GM19351 (cell line): Measurements from ENCODE around the gene DLGAP5.

Experiments
- ATAC-seq: cut with Tn5 transposase; IDR thresholded peaks from one replicate; pipeline ENCODE4 v1.9.1; 2021; ENCODE audit warnings: mild to moderate bottlenecking, moderate library complexity; ENCODE audit not compliant: unreplicated experiment

Gene DLGAP5

DNA sequence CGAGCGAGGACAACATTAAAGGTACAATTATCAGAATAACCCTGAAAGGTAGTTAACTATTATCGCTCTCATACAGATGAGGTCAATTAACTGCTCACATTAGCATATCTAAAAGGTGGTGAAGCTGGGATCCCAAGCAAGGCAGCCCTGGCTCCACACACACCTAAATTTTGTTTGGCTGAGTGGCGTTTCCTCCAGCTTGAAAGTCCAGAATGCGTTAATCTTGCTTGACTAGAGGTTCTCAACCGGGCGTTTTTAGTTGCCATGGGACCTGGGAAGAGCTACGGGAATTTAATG is 531 bp downstream of the DLGAP5 start:
- no peak for ATAC-seq

DNA sequence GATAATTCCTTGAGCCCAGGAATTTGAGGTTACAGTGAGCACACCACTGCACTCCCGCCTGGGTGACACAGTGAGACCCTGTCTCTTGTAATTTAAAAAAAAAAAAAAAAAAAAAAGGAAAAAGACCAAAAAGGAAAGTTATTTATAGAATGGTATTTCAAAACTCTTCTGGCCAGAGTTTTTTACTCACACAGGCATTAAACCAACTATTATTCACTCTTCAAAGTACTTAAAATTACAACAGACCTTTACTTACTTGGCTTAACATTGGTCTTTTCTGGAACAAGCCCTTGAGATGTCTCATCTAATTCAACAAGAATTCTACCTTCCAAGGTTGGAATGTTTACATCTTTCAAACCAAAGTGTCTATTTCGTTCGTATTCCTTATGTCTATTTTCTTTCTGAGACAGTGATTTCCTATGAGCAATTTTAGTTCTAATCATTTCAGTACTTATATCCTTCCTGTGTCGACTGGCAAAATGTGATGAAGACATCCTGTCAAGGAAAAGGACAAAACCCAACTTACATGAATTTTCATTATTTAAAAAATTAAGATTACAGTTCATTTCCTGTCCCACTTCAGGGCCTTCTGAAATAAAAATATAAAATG is 2.6 kb downstream of the DLGAP5 start:
- no peak for ATAC-seq

DNA sequence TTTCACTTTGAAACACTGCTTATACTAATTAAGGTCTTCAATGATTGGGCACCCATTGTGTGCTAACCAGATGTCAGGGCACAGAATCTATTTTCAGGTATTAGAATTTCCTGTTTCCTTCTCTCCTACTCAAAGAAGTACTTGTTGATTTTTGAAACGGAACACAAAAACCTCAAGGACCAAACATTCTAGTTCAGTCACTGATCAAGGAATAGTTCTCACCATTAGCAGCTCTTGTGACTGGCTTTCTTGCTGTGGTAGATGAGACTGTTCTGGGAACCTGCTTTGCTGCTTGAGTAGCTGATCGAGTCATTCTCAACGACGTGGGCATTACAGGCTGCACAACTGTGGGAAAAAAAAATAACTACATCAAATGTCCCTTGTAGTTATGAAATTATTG is 11.0 kb downstream of the DLGAP5 start:
- ATAC-seq = peak; percentile 85

DNA sequence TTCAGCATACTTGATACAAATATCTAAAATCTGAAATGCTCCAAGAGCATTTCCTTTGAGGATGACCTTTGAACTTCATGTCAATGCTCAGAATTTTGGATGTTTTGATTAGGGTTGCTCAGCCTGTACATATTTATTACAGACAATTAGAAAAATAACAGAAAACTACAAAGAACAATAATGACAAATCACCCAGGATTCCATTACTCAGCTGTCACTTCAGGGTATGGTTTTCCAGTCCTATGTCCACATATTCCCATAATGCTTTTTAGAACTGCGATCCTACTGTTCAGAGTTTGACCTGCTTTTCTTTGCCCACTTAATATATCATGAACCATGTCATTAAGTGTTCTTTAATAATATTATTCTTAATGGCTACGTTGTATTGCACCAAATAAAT is 11.4 kb downstream of the DLGAP5 start:
- ATAC-seq = no peak

DNA sequence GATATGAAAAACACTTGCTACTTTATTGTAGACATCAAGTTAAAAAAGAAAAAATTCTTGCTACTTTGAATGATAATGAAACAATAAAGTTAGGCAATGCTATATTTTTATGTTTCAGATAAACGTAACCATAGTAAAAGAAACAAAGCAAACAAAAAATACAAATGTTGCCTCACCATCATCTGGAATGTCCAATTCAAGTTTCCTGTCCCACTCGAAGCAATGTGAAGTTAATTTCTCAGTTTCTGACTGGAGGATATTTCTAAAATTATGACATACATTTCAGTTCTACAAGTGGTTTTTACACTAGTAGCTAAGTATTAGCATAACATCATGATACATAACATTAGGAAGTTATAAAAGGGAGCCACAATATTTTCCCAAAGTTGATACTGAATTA is 20.9 kb downstream of the DLGAP5 start:
- no peak for ATAC-seq

DNA sequence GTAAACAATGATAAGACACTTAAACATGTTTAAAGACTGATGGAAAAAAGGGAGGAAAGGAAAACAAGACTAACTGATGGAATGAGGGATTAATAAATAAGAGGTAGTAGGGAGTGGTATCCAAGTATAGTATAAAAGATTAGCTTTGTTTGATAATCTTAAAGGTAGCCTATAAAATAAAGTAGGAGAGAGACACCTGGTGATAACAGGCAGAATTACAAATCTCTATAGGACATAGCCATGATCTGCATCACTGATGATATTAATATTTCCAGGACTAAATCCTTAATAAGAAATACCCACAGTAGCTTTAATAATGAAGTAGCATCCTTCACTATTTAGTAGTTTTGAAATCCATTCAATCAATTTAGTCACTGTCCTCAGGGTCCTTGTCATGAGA is 30.4 kb downstream of the DLGAP5 start:
- ATAC-seq = no peak

DNA sequence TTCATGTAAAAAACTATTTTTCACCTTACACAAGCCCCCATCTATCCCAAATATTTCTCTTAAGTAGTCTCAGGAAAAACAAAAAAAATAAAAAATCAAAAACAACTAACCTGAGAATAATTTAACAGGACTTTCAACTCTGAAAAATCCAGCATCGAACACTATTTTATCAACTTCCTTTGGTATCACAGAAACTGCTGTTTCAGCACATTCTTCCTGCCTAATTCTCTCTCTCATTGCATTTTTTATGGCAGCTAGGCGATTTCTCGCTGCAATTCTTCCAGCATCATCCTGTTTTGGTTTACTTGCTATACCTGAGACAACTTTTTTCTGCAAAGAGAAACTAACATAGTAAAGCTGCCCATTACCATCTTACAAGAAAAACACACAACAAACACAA is 33.0 kb downstream of the DLGAP5 start:
- no peak for ATAC-seq

DNA sequence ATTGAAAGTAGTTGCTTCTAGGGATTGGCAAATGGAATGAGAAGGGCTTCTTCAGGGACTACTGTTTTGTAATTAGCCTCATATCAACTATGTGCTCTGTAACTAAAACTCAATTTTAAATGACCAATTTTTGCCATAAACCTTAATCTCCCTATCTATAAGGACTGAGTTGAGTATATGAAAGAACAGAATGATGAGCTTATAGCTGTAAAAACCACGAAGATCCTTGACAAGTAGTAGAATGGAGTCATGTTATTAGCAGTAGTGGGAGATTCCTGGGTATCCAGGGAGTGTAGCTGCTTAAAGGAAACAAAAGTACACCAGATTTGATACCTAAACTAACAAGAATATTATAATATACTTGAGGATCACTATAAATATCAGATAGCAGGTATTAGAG is 34.3 kb downstream of the DLGAP5 start:
- ATAC-seq = no peak

DNA sequence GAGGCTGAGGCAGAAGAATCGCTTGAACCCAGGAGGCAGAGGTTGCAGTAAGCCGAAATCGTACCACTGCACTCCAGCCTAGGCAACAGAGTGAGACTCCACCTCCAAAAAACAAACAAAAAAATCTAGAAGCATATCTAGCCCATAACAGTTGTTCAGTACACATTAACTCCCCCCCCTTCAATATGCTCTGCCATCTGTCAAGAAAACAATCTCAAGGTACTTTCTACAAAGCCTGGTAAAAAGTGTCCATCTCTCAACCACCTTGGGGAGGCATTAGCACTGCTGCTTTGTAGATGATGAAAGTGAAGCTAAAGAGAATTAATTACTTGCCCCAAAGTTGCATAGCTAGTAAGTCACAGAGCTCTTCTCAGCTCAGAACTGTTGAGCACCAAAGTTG is 37.4 kb downstream of the DLGAP5 start:
- no peak for ATAC-seq

DNA sequence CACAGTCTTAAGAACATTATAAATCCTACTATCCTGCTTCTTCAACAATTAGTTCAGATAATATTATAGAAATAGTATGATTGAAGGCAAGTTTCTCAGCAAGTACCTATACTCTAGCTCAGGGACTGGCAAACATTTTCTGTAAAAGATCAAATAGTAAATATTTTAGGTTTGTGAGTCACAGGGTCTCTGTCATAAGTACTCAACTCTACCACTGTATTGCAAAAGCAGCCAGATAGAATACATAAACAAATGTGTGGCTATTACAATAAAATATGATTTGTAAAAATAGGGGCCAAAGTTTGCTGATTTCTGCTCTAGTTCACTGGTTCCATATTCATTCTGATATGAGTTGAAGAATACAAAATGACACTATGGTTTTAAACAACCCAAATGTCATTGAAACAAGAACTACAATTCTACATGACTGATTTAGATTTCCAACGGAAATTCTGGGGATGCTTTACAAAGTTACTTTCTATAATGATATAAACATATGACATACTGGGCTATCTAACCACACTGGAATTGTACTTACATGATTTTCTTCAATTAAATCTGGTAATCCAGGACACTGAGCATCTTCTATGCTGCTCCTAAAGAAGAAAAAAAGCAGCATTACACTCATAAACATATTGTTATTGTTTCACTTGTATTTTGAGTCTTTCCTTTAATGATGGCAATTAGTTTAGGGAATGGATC is 39.2 kb downstream of the DLGAP5 start:
- ATAC-seq = no peak

DNA sequence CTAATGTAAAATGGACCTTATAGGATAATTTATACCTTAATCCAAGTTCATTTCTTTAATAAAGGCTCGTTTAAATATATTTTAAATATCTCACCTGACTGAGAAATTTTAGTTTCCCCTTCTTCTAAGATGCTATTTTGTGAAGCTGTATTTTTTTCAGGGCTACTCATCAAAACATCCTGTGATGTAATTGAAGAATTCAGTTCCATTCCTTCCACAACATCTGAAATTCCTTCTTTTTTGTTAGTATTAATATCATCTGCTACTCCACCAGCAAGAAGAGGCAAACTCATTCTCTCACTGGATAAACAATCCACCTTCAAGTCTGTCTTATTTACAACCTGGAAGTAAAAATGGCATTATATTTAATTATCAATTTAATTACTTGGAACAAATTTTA is 39.8 kb downstream of the DLGAP5 start:
- ATAC-seq = no peak

DNA sequence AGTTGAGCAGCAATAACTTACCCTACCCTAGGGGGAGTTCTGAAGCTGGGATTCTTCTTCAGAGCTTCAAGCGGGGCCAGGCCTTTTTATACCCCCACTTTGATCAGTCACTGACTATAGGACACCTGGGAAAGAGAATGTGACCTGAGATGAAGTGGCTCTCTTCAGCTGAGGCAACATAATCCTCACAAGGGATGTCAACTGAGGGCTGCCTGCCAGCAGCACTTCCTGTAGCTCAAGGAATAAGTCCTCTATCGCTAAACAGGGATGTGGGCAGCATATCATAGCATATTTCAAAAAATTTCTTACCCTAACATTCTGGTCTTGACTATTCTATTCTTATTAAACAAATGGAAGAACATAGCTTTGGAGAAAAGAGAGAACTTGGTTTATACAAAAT is 45.0 kb downstream of the DLGAP5 start:
- ATAC-seq = no peak

DNA sequence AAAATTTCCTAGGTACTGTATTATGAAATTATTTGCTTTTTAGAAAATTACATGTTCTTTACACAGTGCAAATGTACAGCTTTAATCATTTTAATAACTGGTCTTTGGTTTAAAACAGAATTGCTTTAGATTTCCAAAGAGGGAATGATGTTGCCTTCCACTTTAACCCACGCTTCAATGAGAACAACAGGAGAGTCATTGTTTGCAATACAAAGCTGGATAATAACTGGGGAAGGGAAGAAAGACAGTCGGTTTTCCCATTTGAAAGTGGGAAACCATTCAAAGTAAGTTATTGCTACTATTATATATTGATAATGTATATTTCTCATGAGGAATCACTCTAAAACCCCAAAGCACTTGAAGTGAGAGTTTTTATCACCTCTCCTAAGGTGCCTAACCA is 48.9 kb downstream of the DLGAP5 start:
- no peak for ATAC-seq

DNA sequence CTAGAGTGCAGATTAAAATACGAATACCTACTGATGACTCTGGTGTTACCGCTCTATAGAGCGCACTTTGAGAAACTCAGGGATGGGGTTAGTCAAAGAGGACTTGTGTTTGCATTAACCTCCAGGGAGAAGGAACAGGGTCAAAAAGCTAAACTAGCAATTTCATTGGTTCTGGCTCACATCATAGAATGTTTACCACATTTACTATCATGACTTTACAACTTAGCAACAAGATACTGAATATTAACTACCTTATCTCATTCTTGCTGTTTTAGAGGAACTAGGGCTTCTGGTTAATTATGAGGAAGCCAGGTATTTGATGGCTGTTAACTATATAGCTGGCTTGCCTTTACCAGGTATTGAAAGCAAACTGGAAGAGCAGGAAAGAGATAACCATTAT is 49.6 kb downstream of the DLGAP5 start:
- no peak for ATAC-seq

DNA sequence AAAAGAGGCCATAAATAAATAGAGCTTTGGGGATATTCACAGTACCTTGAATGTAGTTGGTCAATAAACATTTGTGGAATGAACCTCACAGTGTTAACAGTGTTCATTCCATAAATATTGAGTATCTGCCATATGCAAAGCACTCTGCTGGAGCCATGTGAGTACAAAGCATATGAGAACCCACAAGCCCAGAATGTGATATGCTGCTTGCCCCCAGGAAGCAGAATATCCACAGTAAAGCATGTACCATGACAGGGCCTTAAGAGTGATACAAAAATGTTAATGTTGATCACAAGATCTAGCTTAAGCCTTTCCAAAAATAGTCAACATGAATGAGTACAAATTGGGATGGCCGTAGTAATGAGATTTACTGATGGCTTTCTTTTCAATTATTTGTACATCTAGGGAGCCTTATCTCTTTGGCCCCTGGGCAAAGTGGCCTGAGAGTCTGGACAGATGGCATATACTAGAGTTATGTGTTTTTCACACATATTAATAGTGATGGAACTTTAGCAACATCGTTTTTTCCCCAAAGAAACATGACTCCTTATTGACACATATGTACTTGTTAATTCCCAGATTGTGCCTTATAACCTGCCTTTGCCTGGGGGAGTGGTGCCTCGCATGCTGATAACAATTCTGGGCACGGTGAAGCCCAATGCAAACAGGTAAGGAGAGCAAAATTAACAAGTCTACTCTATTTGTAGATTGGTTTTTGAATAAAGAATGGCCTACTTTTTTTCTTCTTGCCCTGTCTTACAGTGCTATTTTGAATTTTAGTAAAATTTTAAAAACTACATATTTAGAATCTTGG is 51.5 kb downstream of the DLGAP5 start:
- ATAC-seq = no peak

DNA sequence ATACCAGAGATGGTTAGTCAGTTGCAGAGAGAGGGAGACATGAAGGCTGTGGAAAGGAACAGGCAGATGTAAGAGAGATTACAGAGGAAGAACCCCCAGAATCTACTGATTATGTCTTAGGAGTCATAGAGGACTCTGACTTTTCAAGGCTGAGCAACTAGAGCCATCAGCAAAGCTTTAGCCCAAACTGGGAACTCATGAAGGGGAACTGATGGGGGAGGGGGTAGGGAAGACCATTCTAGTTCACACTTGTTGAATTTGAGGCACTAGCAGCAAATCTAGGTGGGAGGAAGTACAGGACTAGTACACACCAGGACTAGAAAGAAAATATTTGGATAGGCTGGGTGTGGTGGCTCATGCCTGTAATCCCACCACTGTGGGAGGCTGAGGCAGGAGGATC is 52.2 kb downstream of the DLGAP5 start:
- ATAC-seq = no peak

DNA sequence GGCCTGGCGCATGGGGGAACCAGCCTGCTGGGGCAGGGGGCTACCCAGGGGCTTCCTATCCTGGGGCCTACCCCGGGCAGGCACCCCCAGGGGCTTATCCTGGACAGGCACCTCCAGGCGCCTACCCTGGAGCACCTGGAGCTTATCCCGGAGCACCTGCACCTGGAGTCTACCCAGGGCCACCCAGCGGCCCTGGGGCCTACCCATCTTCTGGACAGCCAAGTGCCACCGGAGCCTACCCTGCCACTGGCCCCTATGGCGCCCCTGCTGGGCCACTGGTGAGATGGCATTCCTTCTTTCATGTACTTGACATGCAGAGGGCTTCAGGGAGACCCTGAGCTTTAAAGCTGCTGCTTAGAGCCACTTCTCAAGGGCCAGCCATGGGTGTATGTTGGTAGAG is 53.3 kb downstream of the DLGAP5 start:
- no peak for ATAC-seq

DNA sequence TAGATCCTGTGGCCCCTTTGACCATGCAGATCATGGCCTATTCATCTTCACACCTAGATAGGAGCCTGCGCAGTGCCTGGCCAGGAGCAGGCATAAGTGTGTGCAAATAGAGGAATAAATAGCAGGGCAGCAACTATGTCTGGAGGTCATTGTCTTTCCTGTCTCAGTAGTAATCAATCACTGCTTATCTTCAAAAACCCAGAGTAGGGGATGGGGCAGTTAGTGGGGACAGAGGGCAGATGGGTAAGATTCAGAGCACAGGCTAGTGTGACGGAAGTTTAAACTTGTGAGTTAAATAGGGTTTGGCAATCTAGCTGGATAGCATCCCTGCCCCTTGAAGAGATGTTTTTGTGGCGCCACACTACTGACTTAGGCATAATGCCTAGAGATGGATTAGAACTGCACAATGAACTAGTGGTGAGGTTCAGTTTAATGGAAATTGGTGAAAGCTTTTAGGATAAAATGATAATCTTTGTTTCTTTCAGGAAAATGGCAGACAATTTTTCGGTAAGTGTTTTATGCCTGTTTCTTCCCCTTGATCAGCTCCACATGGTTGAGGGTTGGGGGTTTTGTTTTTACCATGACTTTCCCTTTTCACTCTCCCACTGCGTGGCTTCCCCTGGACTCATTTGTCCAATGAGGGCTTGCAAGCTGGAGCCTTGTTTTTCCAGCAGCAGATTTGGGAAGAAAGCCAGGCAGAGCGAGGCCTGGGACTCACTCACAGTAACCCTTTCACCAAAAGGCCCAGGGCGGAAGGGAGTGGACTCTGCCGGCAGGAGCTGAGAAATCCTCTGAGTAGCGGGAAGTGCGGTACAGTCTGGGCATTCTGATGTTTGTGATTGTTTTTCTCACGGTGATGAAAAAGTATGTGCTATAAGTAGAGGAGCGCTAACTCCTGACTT is 54.2 kb downstream of the DLGAP5 start:
- no peak for ATAC-seq

DNA sequence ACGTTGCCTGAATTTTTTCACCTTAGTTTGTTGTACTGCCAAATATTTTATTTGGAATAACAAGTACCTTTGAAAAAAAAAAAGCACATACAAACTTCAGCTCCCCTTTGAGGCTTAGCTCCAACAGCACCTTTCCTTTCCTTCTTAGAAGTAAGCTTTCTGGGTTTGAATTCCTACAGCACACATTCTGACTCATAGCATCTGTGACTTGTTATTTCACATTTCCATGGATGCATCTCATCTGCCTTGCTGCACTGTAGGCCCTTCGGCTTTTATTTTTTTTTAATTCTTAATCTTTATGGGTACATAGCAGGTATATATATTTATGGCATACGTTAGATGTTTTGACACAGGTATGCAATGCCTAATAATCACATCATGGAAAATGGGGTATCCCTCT is 55.1 kb downstream of the DLGAP5 start:
- ATAC-seq = no peak

DNA sequence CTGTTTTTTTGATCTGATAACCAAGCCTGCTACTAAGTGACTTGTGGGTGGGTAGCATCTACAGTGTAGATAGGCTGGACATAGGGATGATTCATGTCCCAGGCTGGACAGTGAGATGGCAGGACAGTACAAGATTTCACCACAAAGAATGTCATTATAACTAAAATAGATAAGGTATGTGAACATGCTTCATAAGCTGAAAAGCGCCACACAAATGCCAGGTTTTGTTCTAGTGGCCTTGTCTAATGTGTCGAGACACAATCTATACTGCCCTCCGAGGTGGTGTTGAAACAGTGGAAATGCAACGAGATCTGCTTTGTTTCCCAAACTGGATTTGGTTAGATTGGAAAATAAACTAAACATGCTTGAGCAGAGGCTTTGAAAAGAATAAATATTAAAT is 58.0 kb downstream of the DLGAP5 start:
- no peak for ATAC-seq

DNA sequence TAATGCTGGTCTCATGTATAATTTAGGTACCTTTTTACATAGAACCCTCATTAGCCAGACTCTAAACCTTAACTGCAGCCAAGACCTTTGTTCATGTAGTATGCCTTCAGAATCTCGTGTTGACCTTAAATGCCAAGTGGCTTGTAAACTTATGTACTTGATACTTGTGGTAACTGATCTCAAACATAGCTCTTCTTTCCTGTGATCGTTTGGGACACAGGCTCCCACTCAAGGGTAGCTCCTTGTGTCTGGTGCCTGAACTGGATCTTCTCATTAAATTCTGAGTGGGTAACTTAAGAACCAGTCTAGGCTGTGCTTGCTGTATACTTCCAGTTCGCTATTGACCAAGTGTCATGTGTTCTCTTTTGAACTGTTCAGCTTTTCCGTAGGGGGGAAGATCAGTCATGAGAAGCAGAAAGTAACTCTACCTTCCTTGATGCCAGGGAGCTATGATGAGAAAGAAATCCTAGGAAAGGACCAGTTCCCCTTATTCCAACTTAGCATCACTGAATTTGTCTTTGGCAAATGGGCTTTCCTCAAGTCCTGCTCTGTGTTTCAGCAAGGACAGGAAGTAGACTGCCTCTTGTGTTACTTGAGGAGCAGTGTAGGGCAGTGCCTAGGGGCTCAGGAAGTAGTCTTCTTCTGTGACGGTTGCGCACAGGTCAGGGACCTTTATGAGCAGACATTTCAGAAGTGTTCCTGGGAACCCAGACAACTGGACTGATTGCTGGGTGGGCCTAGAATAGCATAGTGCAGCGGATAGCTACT is 59.8 kb downstream of the DLGAP5 start:
- ATAC-seq = no peak
